Dendritic cell treated with granulocyte-macrophage colony-stimulating factor and Interleukin-4, amounts not matched to agents 40 ng/mL and 50 ng/mL, for 4 days (primary cell): ENCODE measurements around the gene PRRC2A.
"Not testable (repeated sequence)": the region's sequence is repeated elsewhere in the genome, so short reads cannot be mapped to it uniquely, and the experiment has no call there.

Experiments
- H3K27ac Mint-ChIP-seq: one replicate; pipeline ENCODE4 v1.8.0; 2022; ENCODE audit warnings: mild to moderate bottlenecking, mixed read lengths
- H3K27me3 Mint-ChIP-seq: one replicate; pipeline ENCODE4 v1.8.0; 2022; ENCODE audit warnings: mild to moderate bottlenecking, mixed read lengths
- H3K36me3 Mint-ChIP-seq: one replicate; pipeline ENCODE4 v1.8.0; 2022; ENCODE audit warnings: low read depth, mixed read lengths
- H3K4me1 Mint-ChIP-seq: one replicate; pipeline ENCODE4 v1.8.0; 2022; ENCODE audit warnings: low read depth, mixed read lengths
- H3K4me3 Mint-ChIP-seq: one replicate; pipeline ENCODE4 v1.8.0; 2022; ENCODE audit warnings: mild to moderate bottlenecking, moderate library complexity, mixed read lengths
- H3K9me3 Mint-ChIP-seq: one replicate; pipeline ENCODE4 v1.8.0; 2022; ENCODE audit warnings: mixed read lengths
- intact Hi-C: fragments of 100-400 bp; cut with micrococcal nuclease; formaldehyde crosslinking; loops from one replicate; pipeline ENCODE4 v1.15.0; 2022

PRRC2A gene

GRCh38 chr6:31579546-31580437, 40.7 kb upstream of the PRRC2A start:
- intact Hi-C loops, result no loop called here
- Mint-ChIP-seq H3K4me3 (peak overlapping the region; percentile 90), H3K4me1 (peaks cover 67% of the 10 kb centered on the region), H3K9me3 (no peaks in the 10 kb centered on the region), H3K36me3 (peaks cover 38% of the 10 kb centered on the region), H3K27ac (peak overlapping the region; percentile 93), H3K27me3 (no peaks in the 10 kb centered on the region)

GRCh38 chr6:31580438-31580740, 40.1 kb upstream of the PRRC2A start:
- peaks cover 38% of the 10 kb centered on the region for H3K36me3 Mint-ChIP-seq
- intact Hi-C loops, result no loop called here

GRCh38 chr6:31580807-31581433, 39.6 kb upstream of the PRRC2A start:
- Mint-ChIP-seq H3K27ac (peak overlapping the region; percentile 93), H3K9me3 (no peaks in the 10 kb centered on the region), H3K4me3 (peak overlapping the region; percentile 90), H3K36me3 (peaks cover 33% of the 10 kb centered on the region), H3K4me1 (peaks cover 64% of the 10 kb centered on the region), H3K27me3 (no peaks in the 10 kb centered on the region)
- intact Hi-C loops, result loop anchor here (1.0 kb wide), 1 partner anchor 17 kb away; no protein-coding TSS in a partner anchor

More at GRCh38 chr6:31580438-31580740, 40.1 kb upstream of the PRRC2A start:
- H3K27me3 Mint-ChIP-seq, result no peaks in the 10 kb centered on the region
- H3K4me3 Mint-ChIP-seq, result peak overlapping the region; percentile 90
- H3K4me1 Mint-ChIP-seq, result peaks cover 64% of the 10 kb centered on the region
- H3K27ac Mint-ChIP-seq, result peak overlapping the region; percentile 93
- no peaks in the 10 kb centered on the region for H3K9me3 Mint-ChIP-seq

GRCh38 chr6:31581434-31582229, 38.9 kb upstream of the PRRC2A start:
- H3K36me3 Mint-ChIP-seq, result peaks cover 27% of the 10 kb centered on the region
- H3K9me3 Mint-ChIP-seq, result no peaks in the 10 kb centered on the region
- peak overlapping the region; percentile 93 for H3K27ac Mint-ChIP-seq
- peaks cover 64% of the 10 kb centered on the region for H3K4me1 Mint-ChIP-seq
- H3K4me3 Mint-ChIP-seq, result peak overlapping the region; percentile 90
- H3K27me3 Mint-ChIP-seq, result no peaks in the 10 kb centered on the region
- intact Hi-C loops, result loop anchor here (1.0 kb wide), 1 partner anchor 17 kb away; no protein-coding TSS in a partner anchor

GRCh38 chr6:31582230-31582643, 38.3 kb upstream of the PRRC2A start, which contains the start of gene LTB:
TSS of gene LTB (minus strand) at chr6:31582424. CDS start at chr6:31582417, 7 bp downstream.
- Mint-ChIP-seq H3K4me1 (peaks cover 64% of the 10 kb centered on the region), H3K27ac (peak within 1 kb of the TSS; percentile 93), H3K4me3 (peak within 1 kb of the TSS; percentile 90), H3K27me3 (no peaks in the 10 kb centered on the region), H3K36me3 (peaks cover 27% of the 10 kb centered on the region), H3K9me3 (no peaks in the 10 kb centered on the region)
- intact Hi-C loops, result no loop called here

DNA sequence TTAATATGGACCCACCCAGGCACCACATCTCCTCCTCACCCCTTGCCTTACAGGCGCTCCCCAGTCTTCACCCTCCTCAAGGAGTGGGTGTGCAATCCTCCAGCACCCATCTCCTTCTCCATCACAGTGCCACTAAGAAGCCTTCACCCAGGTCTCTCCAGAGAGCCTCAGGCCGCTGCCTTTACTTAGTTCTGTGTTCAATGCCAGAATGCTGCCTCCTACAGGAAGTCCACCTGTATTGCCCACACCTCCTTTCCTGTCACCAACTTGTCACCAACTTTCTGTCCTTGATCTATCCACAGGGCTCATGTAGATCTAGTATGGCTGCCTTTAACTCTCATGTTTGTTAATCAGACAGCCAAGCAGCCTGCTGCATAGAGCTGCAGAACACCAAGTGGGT, 35.0 kb upstream of the PRRC2A start:
- H3K4me1 Mint-ChIP-seq, result peaks cover 71% of the 10 kb centered on the region
- H3K36me3 Mint-ChIP-seq, result peaks cover 53% of the 10 kb centered on the region
- peak overlapping the region; percentile 80 for H3K4me3 Mint-ChIP-seq
- no peaks in the 10 kb centered on the region for H3K9me3 Mint-ChIP-seq
- no peaks in the 10 kb centered on the region for H3K27me3 Mint-ChIP-seq
- H3K27ac Mint-ChIP-seq, result peak overlapping the region; percentile 68
- intact Hi-C loops, result no loop called here

- peak within 1 kb of the TSS; percentile 80 for H3K4me3 Mint-ChIP-seq
- no peaks in the 10 kb centered on the region for H3K9me3 Mint-ChIP-seq
- H3K27me3 Mint-ChIP-seq, result no peaks in the 10 kb centered on the region
- intact Hi-C loops, result no loop called here
- H3K27ac Mint-ChIP-seq, result peak within 1 kb of the TSS; percentile 68
- peaks cover 55% of the 10 kb centered on the region for H3K36me3 Mint-ChIP-seq
- peaks cover 72% of the 10 kb centered on the region for H3K4me1 Mint-ChIP-seq
Measured at GRCh38 chr6:31586008-31586407, 34.5 kb upstream of the PRRC2A start, which contains the start of gene LST1. TSS of gene LST1 (plus strand) at chr6:31586277. CDS start at chr6:31587300, 1,023 bp downstream.

- Mint-ChIP-seq H3K4me1 (peaks cover 70% of the 10 kb centered on the region), H3K27ac (peak overlapping the region; percentile 68), H3K36me3 (peaks cover 48% of the 10 kb centered on the region), H3K27me3 (no peaks in the 10 kb centered on the region), H3K9me3 (no peaks in the 10 kb centered on the region), H3K4me3 (peak overlapping the region; percentile 80)
- intact Hi-C loops, result no loop called here
Measured at GRCh38 chr6:31586599-31587281, 33.8 kb upstream of the PRRC2A start.

GRCh38 chr6:31587791-31588777, 32.4 kb upstream of the PRRC2A start:
- Mint-ChIP-seq H3K4me3 (peak overlapping the region; percentile 80), H3K27ac (peak overlapping the region; percentile 68), H3K9me3 (no peaks in the 10 kb centered on the region), H3K36me3 (peaks cover 43% of the 10 kb centered on the region), H3K27me3 (no peaks in the 10 kb centered on the region), H3K4me1 (peaks cover 68% of the 10 kb centered on the region)
- intact Hi-C loops, result no loop called here

DNA sequence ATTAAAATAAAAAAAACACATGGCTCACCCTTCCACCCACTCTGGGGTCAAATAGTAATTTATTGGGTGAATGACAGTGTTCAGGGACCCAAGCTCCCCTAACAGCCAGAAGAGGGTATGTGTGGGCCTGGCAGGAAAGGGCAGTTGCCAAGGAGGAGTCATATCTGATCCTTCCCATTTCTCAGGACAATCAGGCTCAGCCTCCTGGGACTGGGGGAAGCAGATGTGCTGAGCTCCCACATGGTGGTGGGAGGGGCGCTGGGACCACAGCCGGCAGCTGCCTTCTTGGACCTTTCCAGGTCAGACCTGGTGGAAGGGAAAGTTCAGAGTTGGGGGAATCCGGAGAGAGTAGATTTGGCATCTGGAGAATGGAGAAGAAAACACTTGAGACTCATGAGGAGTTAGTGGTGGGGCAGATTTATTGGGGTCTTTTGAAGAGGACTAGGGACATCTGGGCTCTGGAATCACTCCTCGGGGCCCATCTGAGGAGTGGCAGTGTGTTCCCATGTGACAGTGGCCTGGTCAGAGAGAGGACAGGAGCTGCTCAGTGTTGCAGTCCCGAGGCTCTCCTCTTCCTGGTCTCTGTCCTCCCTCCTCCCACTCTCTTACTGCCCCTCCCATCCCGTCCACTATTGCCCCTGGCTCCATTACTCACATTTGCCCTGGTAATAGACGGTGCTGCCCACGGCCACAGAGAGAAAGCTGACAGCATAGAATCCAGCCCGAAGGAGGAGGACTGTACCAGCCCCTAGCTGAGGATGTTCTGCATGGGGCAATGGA, 31.5 kb upstream of the PRRC2A start:
- Mint-ChIP-seq H3K27me3 (no peaks in the 10 kb centered on the region), H3K27ac (peak overlapping the region; percentile 62), H3K36me3 (peaks cover 43% of the 10 kb centered on the region), H3K9me3 (no peaks in the 10 kb centered on the region), H3K4me3 (peak overlapping the region; percentile 79), H3K4me1 (peaks cover 67% of the 10 kb centered on the region)
- intact Hi-C loops, result no loop called here

GRCh38 chr6:31590691-31591090, 29.8 kb upstream of the PRRC2A start:
- H3K4me3 Mint-ChIP-seq, H3K27me3 Mint-ChIP-seq, H3K27ac Mint-ChIP-seq, H3K9me3 Mint-ChIP-seq, intact Hi-C loops: not testable (repeated sequence)
- Mint-ChIP-seq H3K4me1 (peaks cover 61% of the 10 kb centered on the region), H3K36me3 (peaks cover 43% of the 10 kb centered on the region)

DNA sequence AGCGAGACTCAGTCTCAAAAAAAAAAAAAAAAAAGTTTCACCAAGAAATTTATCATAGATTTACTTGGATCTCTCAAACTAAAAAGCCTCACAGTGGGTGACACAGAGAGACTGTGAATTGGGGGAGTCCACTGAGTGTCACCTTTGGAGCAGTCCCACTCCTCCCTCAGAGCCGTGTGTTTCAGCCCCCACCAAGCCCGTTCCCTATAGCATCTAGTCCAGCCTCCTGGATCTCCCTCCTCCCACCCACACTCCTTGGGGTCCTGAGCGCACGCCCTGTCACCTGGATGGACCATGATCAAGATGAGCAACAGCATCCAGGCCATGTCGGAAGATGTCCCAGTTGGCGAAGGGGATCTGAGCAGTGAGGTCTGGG, 28.1 kb upstream of the PRRC2A start:
- intact Hi-C loops, result no loop called here
- Mint-ChIP-seq H3K27ac (peak overlapping the region; percentile 41), H3K4me3 (no peak overlapping the region), H3K9me3 (no peaks in the 10 kb centered on the region), H3K36me3 (peaks cover 35% of the 10 kb centered on the region), H3K4me1 (peaks cover 58% of the 10 kb centered on the region), H3K27me3 (no peaks in the 10 kb centered on the region)
